Activated CD8-positive, alpha-beta T cell treated with anti-CD3 and anti-CD28 coated beads for 36 hours (primary cell): ENCODE measurements around the gene RPL39L. TPM values are rescaled to one million over a fixed set of nuclear protein-coding genes. Genes with fewer than 3 reads are reported as not detected.

Experiments used
- ATAC-seq: fragments of 200-7000 bp; cut with Tn5 transposase; one replicate; pipeline ENCODE4 v1.10.0; 2021; ENCODE audit warnings: mild to moderate bottlenecking, moderate library complexity
- CTCF ChIA-PET: fragments of 350-600 bp; sonication (Branson Sonifier 250); formaldehyde crosslinking; loops from one replicate; lab custom pipeline; 2021; ENCODE audit warnings: antibody characterized with exemption; lab: Charles Lee
- POLR2A ChIA-PET: fragments of 350-600 bp; sonication (Branson Sonifier 250); formaldehyde crosslinking; loops from one replicate; lab custom pipeline; 2021; ENCODE audit warnings: antibody characterized with exemption; lab: Charles Lee
- DNase-seq: peaks from one replicate; pipeline ENCODE4 v3.0.0-alpha.2; 2020
- H3K27ac Mint-ChIP-seq: one replicate; pipeline ENCODE4 v1.8.0; 2021; ENCODE audit warnings: mild to moderate bottlenecking, mixed read lengths
- H3K27me3 Mint-ChIP-seq: one replicate; pipeline ENCODE4 v1.8.0; 2021; ENCODE audit warnings: mixed read lengths
- H3K36me3 Mint-ChIP-seq: one replicate; pipeline ENCODE4 v1.8.0; 2021; ENCODE audit warnings: low read depth, mixed read lengths
- H3K4me1 Mint-ChIP-seq: one replicate; pipeline ENCODE4 v1.8.0; 2021; ENCODE audit warnings: low read depth, mixed read lengths
- H3K4me3 Mint-ChIP-seq: one replicate; pipeline ENCODE4 v1.8.0; 2021; ENCODE audit warnings: mild to moderate bottlenecking, moderate library complexity, mixed read lengths
- H3K9me3 Mint-ChIP-seq: one replicate; pipeline ENCODE4 v1.8.0; 2021; ENCODE audit warnings: mixed read lengths
- CTCF ChIP-seq: fragments of 200-600 bp; IDR thresholded peaks from one replicate; pipeline ENCODE4 v1.8.0; 2022; ENCODE audit warnings: antibody characterized with exemption, mild to moderate bottlenecking
- intact Hi-C: fragments of 100-400 bp; cut with micrococcal nuclease; formaldehyde crosslinking; loops from one replicate; pipeline ENCODE4 v1.10.0; 2022
- total RNA-seq, 2 experiments: library from RNA; stranded (reverse); gene quantifications; one replicate each; pipeline ENCODE4 v1.2.3, GENCODE V29; 2021

The RPL39L gene
- total RNA-seq, 2 experiments from 2014 or later, result 12.1 to 16.2 TPM

GRCh38 chr3:187074846-187075245 is 64.5 kb downstream of the RPL39L start:
- intact Hi-C loops, result no loop called here
- POLR2A ChIA-PET, result interaction anchor here (1.5 kb wide), 1 partner anchor 34 kb away, joined by 3 read pairs; no protein-coding TSS in a partner anchor

GRCh38 chr3:187073581-187074098 is 65.7 kb downstream of the RPL39L start:
- Mint-ChIP-seq H3K4me1 (peaks cover 18% of the 10 kb centered on the region), H3K27ac (peak overlapping the region; percentile 26), H3K27me3 (no peaks in the 10 kb centered on the region), H3K4me3 (no peak overlapping the region), H3K9me3 (peaks cover 3% of the 10 kb centered on the region), H3K36me3 (peaks cover 57% of the 10 kb centered on the region)
- TF ChIP-seq CTCF, result no peak
- ATAC-seq (no peak), DNase-seq (no peak)
- intact Hi-C loops, result no loop called here
- ChIA-PET POLR2A (interaction anchor here (0.7 to 1.5 kb wide), 2 partner anchors 14 to 33 kb away, joined by 3 to 4 read pairs; no protein-coding TSS in a partner anchor), CTCF (interaction anchor here (0.9 to 2.0 kb wide), 3 partner anchors 40 to 224 kb away, joined by 3 to 8 read pairs (median 5); partner anchors contain the start of gene RPL39L)

More at GRCh38 chr3:187074846-187075245, 64.5 kb downstream of the RPL39L start:
- peaks cover 11% of the 10 kb centered on the region for H3K4me1 Mint-ChIP-seq
- H3K27ac Mint-ChIP-seq, result no peak overlapping the region
- no peaks in the 10 kb centered on the region for H3K27me3 Mint-ChIP-seq
- H3K36me3 Mint-ChIP-seq, result peaks cover 46% of the 10 kb centered on the region
- DNase-seq (no peak), ATAC-seq (no peak)
- CTCF ChIA-PET, result interaction anchor here (1.4 to 2.0 kb wide), 2 partner anchors 39 to 225 kb away, joined by 5 to 8 read pairs; no protein-coding TSS in a partner anchor
- no peak overlapping the region for H3K4me3 Mint-ChIP-seq
- TF ChIP-seq CTCF, result no peak
- H3K9me3 Mint-ChIP-seq, result no peaks in the 10 kb centered on the region

- CTCF ChIA-PET, result no interaction called here
These were observed 66.8 kb downstream of the RPL39L start for GRCh38 chr3:187072511-187072910.

GRCh38 chr3:187072102-187072501 is 67.2 kb downstream of the RPL39L start:
- ChIA-PET POLR2A (interaction anchor here (0.8 kb wide), 1 partner anchor 140 kb away, joined by 3 read pairs; no protein-coding TSS in a partner anchor), CTCF (no interaction called here)
- DNase-seq, result no peak
- H3K4me3 Mint-ChIP-seq, result no peak overlapping the region
- no peaks in the 10 kb centered on the region for H3K27me3 Mint-ChIP-seq
- peaks cover 61% of the 10 kb centered on the region for H3K36me3 Mint-ChIP-seq
- H3K27ac Mint-ChIP-seq, result peak overlapping the region; percentile 38
- ATAC-seq, result no peak
- intact Hi-C loops, result no loop called here
- H3K4me1 Mint-ChIP-seq, result peaks cover 25% of the 10 kb centered on the region
- peaks cover 3% of the 10 kb centered on the region for H3K9me3 Mint-ChIP-seq
- TF ChIP-seq CTCF, result no peak

More at GRCh38 chr3:187072511-187072910, 66.8 kb downstream of the RPL39L start:
- peak overlapping the region; percentile 38 for H3K27ac Mint-ChIP-seq
- no peak for TF ChIP-seq CTCF
- H3K4me3 Mint-ChIP-seq, result no peak overlapping the region
- peaks cover 22% of the 10 kb centered on the region for H3K4me1 Mint-ChIP-seq
- H3K36me3 Mint-ChIP-seq, result peaks cover 59% of the 10 kb centered on the region
- DNase-seq (no peak), ATAC-seq (no peak)
- no peaks in the 10 kb centered on the region for H3K27me3 Mint-ChIP-seq
- peaks cover 3% of the 10 kb centered on the region for H3K9me3 Mint-ChIP-seq
- intact Hi-C loops, result no loop called here
- POLR2A ChIA-PET, result interaction anchor here (0.8 kb wide), 1 partner anchor 140 kb away, joined by 3 read pairs; no protein-coding TSS in a partner anchor

Other genes with a start within 250 kb of the RPL39L start
- 10 to 100 TPM; 84.6 to 99.2 TPM for gene ST6GAL1, start 209.0 kb downstream of the RPL39L start, total RNA-seq
- not detected for gene RTP1, start 58.0 kb upstream of the RPL39L start, total RNA-seq
- gene MASP1, start 152.2 kb upstream of the RPL39L start, total RNA-seq, result not detected
- 1 to 10 TPM; 3.4 to 3.6 TPM for gene RTP4, start 228.9 kb upstream of the RPL39L start, total RNA-seq